ENCODE measurements around the gene CHST9.

The CHST9 gene

GRCh38 chr18:26920644-26921043 lies 264.5 kb downstream of the CHST9 start:
- Mint-ChIP-seq H3K27ac (no peak overlapping the region), H3K4me3 (no peak overlapping the region), H3K4me1 (no peaks in the 10 kb centered on the region), H3K9me3 (peaks cover 9 to 10% of the 10 kb centered on the region in 2 donors), H3K27me3 (no peaks in the 10 kb centered on the region)
- DNase-seq: no peak
- no peak for ATAC-seq

- DNase-seq (no peak), ATAC-seq (no peak)
- Mint-ChIP-seq H3K9me3 (peaks cover 9 to 10% of the 10 kb centered on the region in 2 donors), H3K4me1 (no peaks in the 10 kb centered on the region), H3K27ac (no peak overlapping the region), H3K27me3 (no peaks in the 10 kb centered on the region), H3K4me3 (no peak overlapping the region)
These were observed 265.5 kb downstream of the CHST9 start for GRCh38 chr18:26919627-26920026.

- DNase-seq: no peak
- H3K4me1 Mint-ChIP-seq: no peaks in the 10 kb centered on the region
- no peak overlapping the region for H3K27ac Mint-ChIP-seq
- peaks cover 9 to 10% of the 10 kb centered on the region in 2 donors for H3K9me3 Mint-ChIP-seq
- H3K27me3 Mint-ChIP-seq: no peaks in the 10 kb centered on the region
- no peak for ATAC-seq
- H3K4me3 Mint-ChIP-seq: no peak overlapping the region
These were observed 265.9 kb downstream of the CHST9 start for GRCh38 chr18:26919201-26919600.

GRCh38 chr18:26911840-26912239 lies 273.3 kb downstream of the CHST9 start:
- ATAC-seq (no peak), DNase-seq (no peak)
- peaks cover 9 to 17% of the 10 kb centered on the region in 2 donors for H3K9me3 Mint-ChIP-seq
- no peak overlapping the region for H3K4me3 Mint-ChIP-seq
- no peaks in the 10 kb centered on the region for H3K27me3 Mint-ChIP-seq
- H3K27ac Mint-ChIP-seq: no peak overlapping the region
- no peaks in the 10 kb centered on the region for H3K4me1 Mint-ChIP-seq

GRCh38 chr18:26909599-26910290 lies 275.4 kb downstream of the CHST9 start:
- H3K27ac Mint-ChIP-seq: no peak overlapping the region
- no peaks in the 10 kb centered on the region for H3K4me1 Mint-ChIP-seq
- no peak for ATAC-seq
- DNase-seq: no peak
- H3K27me3 Mint-ChIP-seq: no peaks in the 10 kb centered on the region
- H3K9me3 Mint-ChIP-seq: peaks cover 10 to 20% of the 10 kb centered on the region in 2 donors
- H3K4me3 Mint-ChIP-seq: no peak overlapping the region

DNA sequence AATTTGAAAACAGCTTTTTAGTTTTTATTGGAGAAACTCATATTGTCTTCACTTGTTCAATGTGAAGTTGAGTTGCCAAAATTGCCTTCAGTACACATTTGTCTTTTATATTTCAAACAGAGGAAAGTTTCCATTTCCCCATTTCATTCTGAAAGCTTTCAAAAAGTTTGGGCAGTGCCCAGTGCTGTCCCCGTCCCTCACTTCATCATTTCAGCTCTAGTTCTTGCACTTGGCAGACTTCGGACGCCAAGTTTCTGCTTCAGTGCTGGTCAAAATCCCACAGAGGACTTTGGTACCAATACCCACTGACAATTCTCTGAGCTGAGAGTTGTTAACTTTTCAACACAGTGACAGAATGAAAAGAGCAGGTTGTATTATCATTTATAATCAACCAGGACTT lies 276.2 kb downstream of the CHST9 start:
- ATAC-seq: no peak
- Mint-ChIP-seq H3K27ac (no peak overlapping the region), H3K27me3 (no peaks in the 10 kb centered on the region), H3K4me1 (no peaks in the 10 kb centered on the region), H3K4me3 (no peak overlapping the region), H3K9me3 (peaks cover 15 to 28% of the 10 kb centered on the region in 2 donors)
- DNase-seq: no peak

- H3K4me1 Mint-ChIP-seq: no peaks in the 10 kb centered on the region
- no peaks in the 10 kb centered on the region for H3K27me3 Mint-ChIP-seq
- no peak for ATAC-seq
- no peak overlapping the region for H3K4me3 Mint-ChIP-seq
- H3K27ac Mint-ChIP-seq: no peak overlapping the region
- DNase-seq: no peak
- H3K9me3 Mint-ChIP-seq: peaks cover 20 to 32% of the 10 kb centered on the region in 2 donors
These were observed 282.8 kb downstream of the CHST9 start for GRCh38 chr18:26902291-26902690.

- peaks cover 13 to 24% of the 10 kb centered on the region in 2 donors for H3K9me3 Mint-ChIP-seq
- no peak for DNase-seq
- no peak for ATAC-seq
- H3K4me3 Mint-ChIP-seq: no peak overlapping the region
- H3K27ac Mint-ChIP-seq: no peak overlapping the region
- H3K4me1 Mint-ChIP-seq: no peaks in the 10 kb centered on the region
- no peaks in the 10 kb centered on the region for H3K27me3 Mint-ChIP-seq
These were observed 284.1 kb downstream of the CHST9 start for GRCh38 chr18:26901020-26901419.

DNA sequence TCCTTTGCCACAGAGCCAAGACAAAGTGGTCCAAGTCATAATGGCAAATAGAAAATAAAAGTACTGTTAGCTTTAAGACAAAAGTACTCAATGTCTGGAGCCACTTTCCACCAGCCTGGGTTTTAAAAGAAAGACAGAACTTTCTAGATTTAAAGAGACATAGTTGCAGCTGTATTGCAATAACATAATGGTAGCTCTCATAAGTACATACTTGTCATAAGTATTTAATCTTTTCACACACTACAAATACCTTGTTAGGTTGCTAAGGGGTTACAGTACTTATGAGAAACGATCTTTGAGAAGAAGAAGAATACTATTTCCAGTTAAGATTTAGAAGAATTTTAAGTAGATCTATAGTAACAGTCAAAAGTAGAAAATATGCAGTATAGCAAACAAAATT lies 290.7 kb downstream of the CHST9 start:
- peaks cover 0 to 7% of the 10 kb centered on the region in 2 donors for H3K9me3 Mint-ChIP-seq
- DNase-seq (no peak), ATAC-seq (no peak)
- no peaks in the 10 kb centered on the region for H3K4me1 Mint-ChIP-seq
- H3K27ac Mint-ChIP-seq: no peak overlapping the region
- H3K4me3 Mint-ChIP-seq: no peak overlapping the region
- no peaks in the 10 kb centered on the region for H3K27me3 Mint-ChIP-seq

DNA sequence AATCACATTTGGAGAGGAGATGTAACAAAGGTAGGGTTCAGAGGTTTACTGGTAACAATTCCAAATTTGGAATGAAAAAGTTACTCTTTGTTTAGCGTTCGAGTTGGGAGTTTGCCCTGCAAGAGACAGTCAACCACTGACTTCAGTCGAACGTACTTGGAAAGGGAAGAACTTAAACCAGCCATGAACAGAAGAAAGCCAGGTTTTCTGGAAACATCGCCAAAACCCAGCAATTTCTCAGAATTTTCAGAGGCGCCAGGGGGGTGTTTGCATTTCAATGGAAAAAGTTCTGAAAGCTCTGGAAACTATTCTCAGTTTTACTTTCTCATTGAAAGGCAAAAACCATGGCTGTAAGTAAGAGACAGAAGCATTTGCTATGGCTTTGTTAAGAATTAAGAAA lies 291.1 kb downstream of the CHST9 start:
- ATAC-seq (no peak), DNase-seq (no peak)
- Mint-ChIP-seq H3K9me3 (peaks cover 0 to 7% of the 10 kb centered on the region in 2 donors), H3K27ac (no peak overlapping the region), H3K4me1 (no peaks in the 10 kb centered on the region), H3K4me3 (no peak overlapping the region), H3K27me3 (no peaks in the 10 kb centered on the region)

- Mint-ChIP-seq H3K4me3 (no peak overlapping the region), H3K27me3 (no peaks in the 10 kb centered on the region), H3K9me3 (no peaks in the 10 kb centered on the region), H3K27ac (no peak overlapping the region), H3K4me1 (no peaks in the 10 kb centered on the region)
- no peak for ATAC-seq
- no peak for DNase-seq
These were observed 296.8 kb downstream of the CHST9 start for GRCh38 chr18:26888259-26888658.

DNA sequence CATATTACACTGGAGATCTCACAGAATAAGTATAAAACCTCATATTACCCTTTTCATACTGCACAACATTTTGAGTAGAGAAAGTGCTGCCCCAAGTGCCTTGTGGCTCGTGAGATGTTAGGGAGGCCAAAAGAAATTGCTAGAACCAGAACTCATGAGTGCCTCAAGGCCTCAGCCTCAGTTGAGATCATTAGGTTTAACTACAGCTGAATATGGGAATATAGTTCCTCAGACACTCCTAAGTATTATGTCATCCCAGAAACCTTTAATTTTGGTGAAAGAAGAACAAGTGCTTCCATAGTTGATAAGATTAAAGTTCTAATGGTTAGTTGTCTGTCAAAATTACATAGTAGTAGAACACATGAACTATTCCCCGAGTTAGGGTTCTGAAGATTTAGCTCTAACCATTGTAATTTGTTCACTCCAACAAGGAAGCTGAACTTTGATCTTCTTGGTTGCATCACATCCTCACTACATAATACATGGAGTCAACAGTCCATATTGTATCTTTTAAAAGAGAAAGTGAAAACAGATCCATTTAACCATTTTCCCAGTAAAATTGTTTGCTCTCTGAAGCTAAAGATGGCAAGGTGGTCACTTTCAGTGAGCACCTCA lies 310.0 kb downstream of the CHST9 start:
- H3K4me3 Mint-ChIP-seq: no peak overlapping the region
- no peaks in the 10 kb centered on the region for H3K4me1 Mint-ChIP-seq
- no peak overlapping the region for H3K27ac Mint-ChIP-seq
- H3K9me3 Mint-ChIP-seq: peaks cover 5 to 8% of the 10 kb centered on the region in 2 donors
- DNase-seq (no peak), ATAC-seq (no peak)
- no peaks in the 10 kb centered on the region for H3K27me3 Mint-ChIP-seq

GRCh38 chr18:26874283-26874682 lies 310.8 kb downstream of the CHST9 start:
- ATAC-seq (no peak), DNase-seq (no peak)
- H3K4me3 Mint-ChIP-seq: no peak overlapping the region
- H3K27me3 Mint-ChIP-seq: no peaks in the 10 kb centered on the region
- H3K9me3 Mint-ChIP-seq: peaks cover 5 to 8% of the 10 kb centered on the region in 2 donors
- no peak overlapping the region for H3K27ac Mint-ChIP-seq
- no peaks in the 10 kb centered on the region for H3K4me1 Mint-ChIP-seq

DNA sequence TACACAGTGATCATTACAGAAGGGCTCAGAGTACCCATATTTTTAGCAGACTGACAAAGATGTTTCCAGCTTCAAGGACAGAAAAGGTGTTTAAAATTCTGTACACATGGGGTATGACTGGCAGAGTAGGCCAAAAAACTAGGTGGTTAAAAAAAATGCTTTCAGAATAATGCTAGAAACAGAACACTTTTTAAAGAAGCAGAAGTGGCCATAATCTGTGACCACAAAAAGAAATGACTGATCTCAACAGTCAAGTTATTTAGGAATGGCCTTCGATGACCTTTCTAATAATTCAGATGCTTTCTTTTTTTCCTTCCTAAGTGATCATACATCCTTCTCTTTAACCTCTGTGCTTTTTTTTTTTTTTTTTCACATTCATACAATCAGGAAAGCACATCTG lies 315.5 kb downstream of the CHST9 start:
- DNase-seq: no peak
- no peak overlapping the region for H3K4me3 Mint-ChIP-seq
- no peak overlapping the region for H3K27ac Mint-ChIP-seq
- no peaks in the 10 kb centered on the region for H3K4me1 Mint-ChIP-seq
- peaks cover 0 to 5% of the 10 kb centered on the region in 2 donors for H3K9me3 Mint-ChIP-seq
- H3K27me3 Mint-ChIP-seq: peaks cover 17% of the 10 kb centered on the region
- no peak for ATAC-seq

DNA sequence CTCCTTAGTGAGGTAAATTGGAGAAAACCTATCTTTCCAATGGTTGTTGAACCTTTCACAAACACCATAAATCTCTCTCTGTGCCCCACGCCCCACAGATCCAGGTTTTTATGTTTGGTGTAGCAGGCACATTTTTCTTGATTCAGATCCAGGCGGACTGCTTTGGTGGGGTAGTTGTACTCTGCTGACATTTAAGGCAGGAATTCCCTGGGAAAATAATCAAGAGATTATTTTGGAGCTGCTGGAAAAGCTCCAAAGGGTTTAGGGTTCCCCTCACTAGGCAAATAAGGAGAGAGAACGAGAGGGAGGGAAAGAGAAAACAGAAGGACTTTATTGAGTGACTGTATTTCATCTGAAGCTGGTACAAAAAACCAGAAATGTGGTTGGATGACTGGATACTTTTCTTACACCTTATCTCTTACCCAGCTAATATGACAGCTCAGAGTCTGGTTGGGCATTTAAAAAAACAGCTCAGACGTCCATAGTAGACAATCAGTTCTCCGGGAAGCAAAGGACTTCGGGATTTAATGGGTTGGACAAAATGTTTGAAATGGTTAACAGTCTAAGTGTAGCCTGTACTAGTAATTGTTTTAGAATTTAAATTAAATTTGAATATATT lies 316.0 kb downstream of the CHST9 start:
- no peak overlapping the region for H3K4me3 Mint-ChIP-seq
- H3K4me1 Mint-ChIP-seq: no peaks in the 10 kb centered on the region
- DNase-seq: no peak
- H3K27ac Mint-ChIP-seq: no peak overlapping the region
- peaks cover 23% of the 10 kb centered on the region for H3K27me3 Mint-ChIP-seq
- H3K9me3 Mint-ChIP-seq: peaks cover 5% of the 10 kb centered on the region in 2 donors
- ATAC-seq: no peak

- peaks cover 39% of the 10 kb centered on the region for H3K27me3 Mint-ChIP-seq
- H3K9me3 Mint-ChIP-seq: peaks cover 5 to 10% of the 10 kb centered on the region in 2 donors
- ATAC-seq: no peak
- no peak for DNase-seq
- no peaks in the 10 kb centered on the region for H3K4me1 Mint-ChIP-seq
- H3K27ac Mint-ChIP-seq: no peak overlapping the region
- no peak overlapping the region for H3K4me3 Mint-ChIP-seq
These were observed 317.6 kb downstream of the CHST9 start for GRCh38 chr18:26867471-26867870.
